Lung (tissue), 12 donors: Measurements from ENCODE around the gene TWIST2. TPM values are rescaled to one million over a fixed set of nuclear protein-coding genes. Genes with fewer than 3 reads are reported as not detected.

ENCODE experiments used
- ATAC-seq: fragments of 200-7000 bp; cut with Tn5 transposase; one replicate; pipeline ENCODE4 v1.9.1; 2020; ENCODE audit warnings: moderate number of reproducible peaks; ENCODE audit not compliant: insufficient read depth, low FRiP score
- DNase-seq, 3 donors: peaks; one replicate each; pipeline ENCODE4 v3.0.0-alpha.2; 2013 to 2017
- H3K27ac ChIP-seq, 2 donors: one replicate each; pipeline ENCODE4 v1.5.1; 2013; ENCODE audit warnings: mild to moderate bottlenecking in 2 of 2, moderate library complexity in 2 of 2, control low read depth in 1 of 2, inconsistent platforms in 1 of 2, low read depth in 1 of 2, low read length in 1 of 2
- H3K27me3 ChIP-seq, 3 donors: one replicate each; pipeline ENCODE4 v1.5.1; 2013; ENCODE audit warnings: low read length in 2 of 3; ENCODE audit not compliant: control insufficient read depth in 3 of 3, insufficient read depth in 3 of 3
- H3K36me3 ChIP-seq, 4 donors: one replicate each; pipeline ENCODE4 v1.5.1; 2013; ENCODE audit warnings: low read length in 4 of 4, mild to moderate bottlenecking in 1 of 4, moderate library complexity in 1 of 4; ENCODE audit not compliant: control insufficient read depth in 4 of 4, insufficient read depth in 4 of 4
- H3K4me1 ChIP-seq, 5 donors: one replicate each; pipeline ENCODE4 v1.5.1; 2013; ENCODE audit warnings: low read length in 5 of 5, mild to moderate bottlenecking in 2 of 5, moderate library complexity in 1 of 5; ENCODE audit not compliant: control insufficient read depth in 5 of 5, insufficient read depth in 5 of 5
- H3K4me3 ChIP-seq: one replicate; pipeline ENCODE4 v1.5.1; 2013; ENCODE audit warnings: mild to moderate bottlenecking, control low read depth, moderate library complexity
- H3K9ac ChIP-seq, 2 donors: one replicate each; pipeline ENCODE4 v1.5.1; 2013; ENCODE audit warnings: low read length in 2 of 2, control low read depth in 1 of 2; ENCODE audit not compliant: insufficient read depth in 1 of 2
- H3K9me3 ChIP-seq, 4 donors: one replicate each; pipeline ENCODE4 v1.5.1; 2013; ENCODE audit warnings: low read length in 3 of 4, mild to moderate bottlenecking in 1 of 4, moderate library complexity in 1 of 4; ENCODE audit not compliant: control insufficient read depth in 4 of 4, insufficient read depth in 3 of 4
- CTCF ChIP-seq: IDR thresholded peaks from 2 replicates; pipeline ENCODE4 v1.5.1; 2012; ENCODE audit warnings: mild to moderate bottlenecking; ENCODE audit errors: control extremely low read depth, extremely low read depth
- WGBS, 2 donors: extraction: QIAGEN DNeasy Blood & Tissue Kit; methylation state at CpG; one replicate each; pipeline ENCODE4 v1.1.7; 2013; 5-methylcytosine and 5-hydroxymethylcytosine counted together
- polyA plus RNA-seq, 2 donors: library from polyadenylated mRNA; stranded (reverse); fragments of 200-250 nt; gene quantifications; one replicate each; pipeline ENCODE4 v1.2.1, GENCODE V29; 2013
- total RNA-seq, 2 donors: library from RNA; depleted of rRNA in 1 of 2; stranded (reverse); fragments of >200 nt in 1 of 2; gene quantifications; one replicate each; pipeline ENCODE4 v1.2.1, GENCODE V29; 2014 to 2021
- donor health status: control.
- donor health status: control.
- donor health status: Bipolar disorder and iron deficiency.
- donor health status: healthy.
- donor health status: DM: yes; HTN: yes; CAD: no.

The TWIST2 gene
- total and polyA plus RNA-seq, 4 donors, result 10.1 to 14.8 (median 11.7) TPM

- H3K36me3 ChIP-seq, result no peaks in the 10 kb centered on the region
- H3K27me3 ChIP-seq, result no peaks in the 10 kb centered on the region
- no peak overlapping the region for H3K27ac ChIP-seq
- H3K4me1 ChIP-seq, result peaks cover 0 to 9% (median 0%) of the 10 kb centered on the region in 5 donors
- H3K4me3 ChIP-seq, result no peak overlapping the region
- H3K9ac ChIP-seq, result no peak overlapping the region
- DNase-seq (peak in 2 of 3 donors; percentile 50 to 54), ATAC-seq (no peak)
- no peak for TF ChIP-seq CTCF
- 82 to 86% methylated on average over 9 of the region's 9 CpGs for WGBS, 2 donors
- H3K9me3 ChIP-seq, result peaks cover 0 to 3% (median 0%) of the 10 kb centered on the region in 4 donors
Observed at GRCh38 chr2:238883421-238883901, 35.6 kb downstream of the TWIST2 start.

- no peak overlapping the region for H3K4me3 ChIP-seq
- no peak for ATAC-seq
- peaks cover 0 to 9% (median 0%) of the 10 kb centered on the region in 5 donors for H3K4me1 ChIP-seq
- WGBS, 2 donors, result 85 to 90% methylated on average over 18 to 19 of the region's 19 CpGs
- no peak for TF ChIP-seq CTCF
- H3K9me3 ChIP-seq, result peaks cover 0 to 3% (median 0%) of the 10 kb centered on the region in 4 donors
- no peak overlapping the region for H3K9ac ChIP-seq
- no peaks in the 10 kb centered on the region for H3K36me3 ChIP-seq
- H3K27me3 ChIP-seq, result no peaks in the 10 kb centered on the region
- DNase-seq, result no peak
- no peak overlapping the region for H3K27ac ChIP-seq
Observed at GRCh38 chr2:238884122-238884811, 36.4 kb downstream of the TWIST2 start.

- peaks cover 0 to 9% (median 0%) of the 10 kb centered on the region in 5 donors for H3K4me1 ChIP-seq
- H3K9ac ChIP-seq, result no peak overlapping the region
- no peak for ATAC-seq
- WGBS, 2 donors, result 91 to 95% methylated on average over 14 of the region's 14 CpGs
- H3K36me3 ChIP-seq, result no peaks in the 10 kb centered on the region
- H3K27me3 ChIP-seq, result peaks cover 0 to 2% (median 0%) of the 10 kb centered on the region in 3 donors
- DNase-seq, result no peak
- peaks cover 0 to 3% (median 0%) of the 10 kb centered on the region in 4 donors for H3K9me3 ChIP-seq
- TF ChIP-seq CTCF, result no peak
- no peak overlapping the region for H3K27ac ChIP-seq
- H3K4me3 ChIP-seq, result no peak overlapping the region
Observed at GRCh38 chr2:238884812-238885408, 37.0 kb downstream of the TWIST2 start.
